HS-27A (cell line): ENCODE data around the gene TMEM95.
"Not testable (repeated sequence)": the region's sequence is repeated elsewhere in the genome, so short reads cannot be mapped to it uniquely, and the experiment has no call there.

Experiments
- DNase-seq: peaks from one replicate; pipeline ENCODE4 v3.0.0-alpha.2; 2012; ENCODE audit warnings: low read depth, missing footprints

TMEM95 gene

DNA sequence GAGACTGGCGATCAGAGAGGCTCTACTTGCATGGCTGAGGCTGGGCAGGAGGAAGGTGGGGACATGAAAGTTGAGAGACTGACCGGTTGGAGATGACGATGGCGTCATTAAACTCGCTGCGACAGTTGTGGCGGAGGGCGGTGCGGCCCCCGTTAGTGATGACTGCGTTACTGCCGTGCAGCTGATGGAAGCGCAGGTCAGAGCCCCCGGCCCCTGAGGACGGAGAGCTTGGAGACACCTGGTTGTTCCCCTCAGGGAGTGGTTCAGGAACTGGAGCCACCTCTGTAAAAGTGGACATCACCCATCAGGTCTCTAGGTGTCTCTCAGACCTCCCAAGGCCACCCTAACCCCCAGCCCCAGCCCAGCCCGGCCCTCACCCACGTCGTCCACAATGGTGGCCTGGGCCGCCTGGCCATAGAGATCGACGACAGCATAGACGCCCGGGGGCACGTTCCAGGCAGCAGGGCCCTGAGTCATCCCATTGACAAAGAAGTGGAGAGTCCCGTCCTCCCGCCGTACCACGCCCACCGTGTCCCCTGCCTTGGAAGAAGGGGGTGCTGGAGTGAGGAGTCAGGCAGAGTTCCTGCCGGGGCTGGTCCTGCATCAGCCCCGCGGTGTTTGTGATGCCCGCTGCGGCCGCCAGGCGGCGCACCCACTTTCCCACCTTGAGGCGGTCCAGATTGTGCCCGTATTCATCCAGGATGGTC lies 31.1 kb upstream of the TMEM95 start:
- DNase-seq = no peak

DNA sequence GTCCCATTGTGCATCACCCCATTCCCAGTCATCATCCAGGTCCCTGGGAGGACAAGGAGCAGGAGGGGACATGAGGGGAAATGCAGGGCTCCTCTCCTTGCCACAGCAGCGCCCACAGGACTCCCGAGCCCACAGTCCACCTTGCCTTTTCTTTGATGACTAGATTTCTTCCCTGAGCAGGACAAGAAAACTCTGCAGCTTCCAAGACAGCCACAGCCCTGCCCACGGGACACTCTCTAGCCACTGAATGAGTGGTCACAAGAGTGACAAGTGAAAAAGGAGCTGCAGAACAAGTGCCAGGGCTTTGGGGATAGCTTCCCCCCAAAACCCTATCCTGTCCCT lies 30.5 kb upstream of the TMEM95 start:
- no peak for DNase-seq

DNA sequence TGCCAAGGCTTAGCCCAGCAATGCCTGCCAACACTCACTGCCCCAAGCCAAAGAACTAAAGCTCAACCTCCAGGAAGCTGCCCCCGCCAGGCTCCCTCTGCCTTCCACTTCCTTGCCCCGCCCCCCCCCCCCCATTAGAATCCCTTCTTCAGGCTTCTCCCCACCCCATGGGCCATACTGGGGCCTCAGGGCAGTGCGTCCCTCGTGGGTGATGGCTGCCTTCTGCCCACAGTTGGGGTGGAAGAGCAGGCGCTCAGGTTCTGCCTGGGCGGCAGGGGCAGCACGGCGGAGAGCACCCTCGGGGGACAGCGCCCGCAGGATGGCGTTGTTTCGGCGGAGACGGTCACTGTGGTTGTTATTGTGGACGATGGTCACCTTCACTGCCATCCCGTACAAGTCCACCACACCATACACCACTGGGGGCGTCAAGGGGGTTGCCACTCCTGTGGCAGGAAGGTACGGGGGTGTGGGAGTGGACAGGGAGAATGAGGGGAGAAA lies 29.9 kb upstream of the TMEM95 start:
- DNase-seq = no peak

DNA sequence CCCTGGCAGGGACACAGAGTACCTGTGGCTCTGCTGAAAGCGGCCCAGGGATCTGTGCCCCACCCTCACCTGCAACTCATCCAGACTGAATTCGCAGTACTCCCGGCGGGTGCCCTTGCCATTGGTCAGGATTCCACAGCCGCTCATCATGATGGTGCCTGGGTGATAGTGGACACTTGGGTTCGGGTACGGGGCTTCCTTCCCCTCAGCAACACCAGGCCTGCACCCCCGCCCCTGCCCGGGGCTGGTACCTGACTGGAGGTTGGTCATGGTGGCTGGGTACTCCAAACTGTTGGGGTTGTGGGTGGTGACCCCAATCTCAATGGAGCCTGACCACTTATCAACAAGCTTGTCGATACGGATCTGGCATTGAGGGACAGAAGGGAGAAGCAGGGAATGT lies 28.8 kb upstream of the TMEM95 start:
- DNase-seq = no peak

DNA sequence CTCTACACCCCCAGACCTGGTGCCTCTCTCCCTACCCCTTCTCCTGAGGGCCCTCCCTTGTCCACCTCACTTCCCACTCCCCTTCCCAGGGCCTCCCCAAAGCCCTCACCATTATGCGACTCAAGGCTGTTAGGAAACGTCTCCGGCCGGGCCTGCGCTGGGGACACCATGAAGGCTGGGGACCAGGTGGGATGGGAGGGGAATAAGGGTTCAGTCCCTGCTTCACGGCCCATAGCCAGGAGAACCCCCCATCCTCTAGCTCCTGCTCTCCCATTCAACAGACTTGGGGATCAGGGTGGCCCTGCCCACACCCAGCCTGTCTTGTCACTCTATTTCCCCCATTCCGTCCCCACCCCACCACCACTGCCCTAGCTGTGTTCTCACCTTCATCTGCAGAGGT lies 27.9 kb upstream of the TMEM95 start:
- no peak for DNase-seq

DNA sequence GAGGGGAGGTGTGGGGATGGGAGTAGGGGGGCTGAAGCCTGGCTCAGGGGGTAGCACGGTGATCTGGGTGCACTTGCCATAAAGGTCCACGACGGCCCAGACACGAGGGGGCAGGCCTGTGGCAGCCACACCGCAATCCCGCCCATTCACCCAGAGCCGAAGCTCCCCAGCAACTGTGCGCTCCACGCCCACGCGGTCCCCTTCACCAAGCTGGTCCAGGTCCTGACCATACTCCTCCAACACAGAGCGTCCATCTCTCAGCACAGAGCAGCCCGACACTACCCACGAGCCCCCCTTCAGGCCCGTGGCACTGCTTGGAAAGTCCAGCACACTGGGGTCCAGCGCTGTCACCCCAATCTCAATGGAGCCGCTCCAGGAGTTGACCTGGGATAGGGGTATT lies 27.5 kb upstream of the TMEM95 start:
- no peak for DNase-seq

DNA sequence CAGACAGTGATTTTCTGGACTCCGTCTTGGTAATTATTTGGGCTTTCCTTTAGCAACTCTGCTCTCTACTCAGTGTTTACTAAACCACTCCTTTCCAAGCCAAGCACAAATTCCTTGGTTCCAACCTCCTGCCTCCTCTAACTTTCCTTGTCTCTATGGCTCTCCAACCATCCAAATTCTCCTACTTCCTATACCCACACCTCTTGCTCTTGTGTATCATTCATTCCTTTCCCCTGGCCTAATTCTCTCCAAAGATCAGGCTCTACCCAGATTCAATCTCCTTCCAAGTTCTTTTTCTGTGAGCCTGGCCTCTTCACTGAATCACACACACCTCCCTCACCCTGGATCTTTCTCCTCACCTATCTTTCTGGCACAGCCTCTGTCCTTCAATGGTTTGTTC lies 26.9 kb upstream of the TMEM95 start:
- DNase-seq = no peak

DNA sequence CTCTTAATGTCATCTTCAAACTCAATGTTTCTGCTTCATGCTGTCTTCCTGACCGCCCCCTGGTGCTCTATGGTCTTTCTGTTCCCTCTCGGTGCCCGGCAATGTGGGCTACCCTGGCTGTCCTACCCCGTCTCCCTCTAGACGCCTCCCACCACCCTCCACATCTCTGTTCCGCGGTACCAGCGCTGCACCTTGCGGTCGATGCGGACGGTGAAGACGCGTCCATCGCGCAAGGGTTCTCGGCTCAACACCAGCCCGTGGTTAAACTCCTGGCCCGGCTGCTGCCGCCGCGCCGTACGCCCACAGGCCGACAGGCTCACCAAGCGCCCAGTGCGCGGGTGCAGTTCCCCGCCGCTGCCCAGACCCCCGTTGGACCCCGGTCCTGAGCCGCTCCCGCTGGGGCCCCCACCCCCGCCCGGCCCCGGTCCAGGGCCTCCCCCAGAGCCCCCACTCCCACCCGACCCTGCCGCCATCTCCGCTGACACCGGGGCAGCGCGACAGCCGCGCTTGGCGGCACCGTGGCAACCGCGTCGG lies 26.0 kb upstream of the TMEM95 start, which contains the start of gene NEURL4:
Gene NEURL4 (minus strand): TSS at position 496 of the 534 bp plus-strand sequence. CDS start 23 bp downstream, at position 473.
- DNase-seq = no peak

DNA sequence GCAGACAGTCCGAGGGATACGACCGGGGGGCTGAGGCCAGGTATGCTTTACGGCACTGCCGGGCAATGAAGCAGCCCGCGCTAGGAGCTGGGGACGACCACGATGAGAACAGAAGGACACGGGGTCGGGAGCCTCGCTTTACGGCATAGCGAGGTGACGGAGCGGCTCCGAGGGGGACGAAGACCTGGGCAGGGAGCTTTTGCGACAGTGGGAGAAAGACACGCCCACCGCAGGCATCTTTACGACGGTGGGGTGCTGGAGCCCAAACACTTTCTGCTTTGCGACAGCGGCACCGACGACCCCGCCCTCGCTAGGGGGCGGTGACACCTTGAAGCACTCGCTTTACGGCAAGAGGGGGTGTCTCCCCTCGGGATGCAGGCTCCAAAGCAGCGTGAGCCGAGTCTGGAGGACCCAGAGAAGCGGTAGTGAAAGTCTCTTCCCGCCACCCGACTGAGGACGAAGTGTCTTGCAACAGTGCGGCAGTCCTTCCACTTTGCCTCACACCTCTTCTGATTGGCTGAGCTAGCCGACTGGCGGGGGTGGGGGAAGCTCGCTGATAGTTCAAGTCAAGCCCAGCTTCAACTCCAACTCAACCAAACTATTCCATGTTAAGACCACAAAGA lies 25.5 kb upstream of the TMEM95 start:
- DNase-seq = peak; percentile 87

DNA sequence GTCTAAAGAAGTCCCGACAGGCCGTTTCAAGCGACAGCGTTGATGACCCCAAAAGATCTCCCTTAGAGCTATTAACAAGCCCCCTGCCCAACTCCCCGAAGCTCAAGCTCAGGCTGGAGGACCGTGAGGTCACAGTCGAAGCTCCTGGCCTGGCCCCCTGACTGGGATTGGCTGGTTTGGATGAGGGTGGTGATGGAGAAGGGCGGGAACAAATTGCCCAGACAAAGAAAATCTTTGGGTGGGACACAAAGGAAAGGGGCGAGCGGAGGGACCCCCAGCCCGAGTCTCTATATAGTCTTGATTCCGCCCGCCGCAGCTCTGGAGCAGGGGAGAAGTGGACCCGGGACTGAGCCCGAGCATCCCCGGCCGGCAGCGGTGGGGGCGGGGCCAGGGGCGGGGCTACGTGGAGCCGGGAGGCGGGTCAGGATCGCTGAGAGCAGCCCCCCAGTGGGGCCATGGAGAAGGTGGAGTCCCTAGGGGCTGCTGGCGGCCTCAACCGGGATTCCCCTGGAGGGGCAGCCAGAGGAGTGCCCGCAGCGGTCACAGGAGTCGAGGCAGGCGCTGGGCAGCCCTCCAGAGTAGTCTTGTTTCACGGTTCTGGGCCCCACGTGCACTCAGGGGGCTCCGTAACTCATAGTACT lies 24.8 kb upstream of the TMEM95 start:
- peak; percentile 55 for DNase-seq

DNA sequence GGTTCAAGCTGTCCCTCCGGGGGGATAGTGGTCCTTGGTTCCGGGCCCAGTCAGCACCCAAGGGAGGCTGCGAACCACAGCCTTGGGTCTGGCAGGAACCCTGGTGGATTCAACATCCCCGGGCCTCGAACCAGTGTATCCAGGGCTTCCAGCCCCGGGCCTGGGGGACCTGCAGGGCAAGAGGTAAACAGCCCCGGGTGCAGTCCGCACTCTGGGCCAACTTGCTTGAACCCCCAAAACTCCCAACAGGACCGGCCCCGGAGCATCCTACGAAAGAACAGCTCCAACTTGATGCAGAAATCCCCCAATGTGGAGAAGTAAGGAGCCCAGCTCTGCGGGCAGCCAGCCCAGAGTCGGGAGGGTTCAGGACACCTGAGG lies 24.3 kb upstream of the TMEM95 start:
- DNase-seq = no peak

DNA sequence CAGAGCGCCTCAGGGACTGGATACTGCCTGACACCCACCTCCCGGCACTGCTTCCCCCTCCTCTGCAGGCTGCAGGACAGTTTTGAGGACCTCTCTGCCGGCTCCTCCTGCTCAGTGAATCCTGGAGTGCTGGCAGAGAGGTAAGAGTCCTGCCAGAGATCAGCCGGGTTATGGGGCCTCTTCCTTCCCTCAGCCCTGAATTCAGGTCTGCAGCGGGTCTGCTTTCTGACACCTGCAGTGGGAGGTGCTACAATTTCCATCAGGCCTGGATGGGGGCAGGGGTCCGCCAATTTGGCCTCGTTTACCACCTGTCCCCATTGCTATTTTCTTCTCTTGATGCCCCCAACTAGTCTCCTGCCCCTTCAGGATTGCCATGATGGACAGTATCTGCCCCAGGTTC lies 22.8 kb upstream of the TMEM95 start:
- DNase-seq = no peak

DNA sequence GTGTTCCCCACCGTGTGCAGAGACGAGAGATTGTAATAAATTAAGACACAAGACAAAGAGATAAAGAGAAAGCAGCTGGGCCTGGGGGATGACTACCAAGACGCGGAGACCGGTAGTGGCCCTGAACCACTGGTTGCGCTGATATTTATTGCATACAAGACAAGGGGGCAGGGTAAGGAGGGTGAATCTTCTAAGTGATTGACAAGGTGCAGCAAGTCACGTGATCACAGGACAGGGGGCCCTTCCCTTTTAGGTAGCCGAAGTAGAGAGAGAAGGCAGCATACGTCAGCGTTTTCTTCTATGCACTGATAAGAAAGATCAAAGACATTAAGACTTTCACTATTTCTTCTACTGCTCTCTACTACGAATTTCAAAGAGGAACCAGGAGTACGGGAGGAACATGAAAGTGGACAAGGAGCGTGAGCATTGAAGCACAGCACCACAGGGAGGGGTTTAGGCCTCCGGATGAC lies 22.3 kb upstream of the TMEM95 start:
- DNase-seq = not testable (repeated sequence)

DNA sequence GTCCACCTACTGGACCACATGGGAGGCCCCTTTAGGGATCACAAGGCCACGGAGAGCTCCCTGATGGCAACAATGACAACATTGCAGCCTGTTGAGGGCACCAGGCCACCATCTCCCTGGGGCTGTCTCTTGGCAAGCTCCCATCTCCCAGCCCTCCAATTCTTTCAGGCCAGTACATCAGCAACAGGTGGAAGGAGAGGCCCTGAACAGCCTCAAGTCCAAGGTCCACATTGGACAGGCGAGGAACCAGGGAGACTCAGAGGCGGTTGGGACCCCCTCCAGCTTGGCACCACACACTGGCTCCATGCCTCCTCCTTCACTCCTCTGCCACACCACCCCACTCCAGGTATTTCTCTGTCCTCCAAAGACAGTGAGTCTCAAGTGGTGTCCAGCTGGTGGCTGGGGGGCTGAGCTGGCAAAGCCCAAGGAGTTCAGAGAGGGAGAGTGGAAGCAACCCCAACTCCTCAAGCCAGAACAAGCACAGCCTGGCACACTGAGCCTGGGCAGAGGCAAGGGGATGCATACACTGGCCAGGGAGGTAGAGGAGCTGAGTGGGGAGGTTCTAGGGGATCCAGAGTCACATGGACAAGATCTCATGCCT lies 19.9 kb upstream of the TMEM95 start:
- no peak for DNase-seq

DNA sequence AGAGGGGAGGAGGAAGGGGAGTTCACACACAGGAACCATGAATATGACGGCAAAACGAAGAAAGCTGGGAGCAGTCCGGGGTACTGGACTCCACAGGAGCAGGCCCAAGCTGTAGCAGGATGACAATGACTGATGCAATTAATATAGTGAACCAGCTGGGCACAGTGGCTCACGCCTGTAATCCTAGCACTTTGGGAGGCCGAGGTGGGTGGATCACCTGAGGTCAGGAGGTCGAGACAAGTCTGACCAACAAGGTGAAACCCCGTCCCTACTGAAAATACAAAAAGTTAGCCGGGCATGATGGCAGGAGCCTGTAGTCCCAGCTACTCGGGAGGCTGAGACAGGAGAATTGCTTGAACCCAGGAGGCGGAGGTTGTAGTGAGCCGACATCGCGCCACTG lies 19.2 kb upstream of the TMEM95 start:
- not testable (repeated sequence) for DNase-seq

DNA sequence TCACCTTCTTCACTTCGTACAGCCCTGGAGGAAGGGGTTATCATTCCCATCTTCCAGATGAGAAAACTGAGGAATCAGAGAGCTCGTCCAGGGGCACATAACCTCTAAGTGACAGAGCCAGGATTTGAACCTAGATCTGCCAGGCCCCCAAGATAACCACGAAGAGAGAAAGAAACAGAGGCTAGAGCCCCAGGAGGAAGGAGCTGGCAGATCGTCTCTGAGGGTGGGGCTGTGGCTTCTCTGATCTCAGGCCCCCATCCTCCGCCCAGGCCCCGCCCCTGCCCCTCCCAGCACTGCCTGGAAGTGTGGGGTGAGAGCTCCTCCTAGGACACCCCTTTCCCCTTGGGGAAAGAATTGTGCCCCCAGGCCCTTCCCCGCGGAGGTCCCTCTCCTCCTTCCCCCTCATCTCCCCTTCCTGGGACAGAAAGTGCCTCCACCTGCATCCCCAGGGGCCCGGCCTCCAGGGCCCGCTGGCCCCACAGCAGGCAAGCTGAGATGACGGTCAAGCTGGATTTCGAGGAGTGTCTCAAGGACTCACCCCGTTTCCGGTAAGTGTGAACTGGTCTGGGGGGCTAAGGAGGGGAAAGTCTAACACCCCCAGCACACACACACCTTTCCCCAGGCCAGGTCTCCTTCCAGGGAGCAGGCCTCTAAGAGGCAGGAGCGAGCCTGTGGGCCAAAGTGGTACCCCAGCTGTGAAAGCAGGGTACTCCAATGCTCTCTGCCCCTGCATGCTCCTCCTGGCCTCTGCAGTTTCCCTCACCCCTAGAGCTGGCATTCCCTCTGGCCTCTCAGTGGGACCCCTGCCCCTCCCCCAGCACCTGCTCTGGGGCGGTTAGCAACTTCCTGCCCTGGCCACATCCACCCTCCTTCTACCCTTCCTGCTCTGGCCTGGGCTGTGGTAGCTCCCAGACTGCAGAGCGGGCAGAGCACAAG lies 18.4 kb upstream of the TMEM95 start, which contains the start of gene ACAP1:
Gene ACAP1 (plus strand): TSS at position 290 of the 936 bp plus-strand sequence. CDS start 206 bp downstream, at position 496.
- no peak for DNase-seq

DNA sequence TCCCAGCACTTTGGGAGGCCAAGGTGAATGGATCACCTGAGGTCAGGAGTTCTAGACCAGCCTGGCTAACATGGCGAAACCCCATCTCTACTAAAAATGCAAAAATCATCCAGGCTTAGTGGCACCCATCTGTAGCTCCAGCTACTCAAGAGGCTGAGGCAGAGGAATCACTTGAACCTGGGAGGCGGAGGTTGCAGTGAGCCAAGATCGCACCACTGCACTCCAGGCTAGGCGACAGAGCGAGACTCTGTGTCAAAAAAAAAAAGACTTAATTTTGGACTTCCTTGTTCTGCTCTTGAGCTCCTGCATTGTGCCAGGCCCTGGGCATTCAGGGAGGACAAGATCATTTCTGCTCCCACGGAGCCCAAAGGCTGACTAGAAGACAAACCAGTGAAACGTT lies 17.4 kb upstream of the TMEM95 start:
- not testable (repeated sequence) for DNase-seq

DNA sequence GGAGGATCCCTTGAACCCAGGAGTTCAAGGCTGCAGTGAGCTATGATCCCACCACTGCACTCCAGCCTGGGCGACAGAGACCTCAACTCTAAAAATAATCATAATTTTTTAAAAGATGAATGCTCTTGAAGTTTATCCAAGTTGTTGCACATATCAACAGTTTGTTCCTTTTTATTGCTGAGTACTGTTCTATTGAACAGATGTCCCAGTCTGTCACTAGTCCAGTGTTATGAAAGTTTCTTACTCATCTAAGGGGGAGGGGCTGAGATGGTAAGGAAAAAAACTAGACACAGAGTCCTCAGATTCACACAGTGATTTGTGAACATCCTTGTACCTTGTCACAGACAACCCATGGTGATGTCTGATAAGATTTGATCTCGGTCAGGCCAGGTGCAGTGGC lies 14.8 kb upstream of the TMEM95 start:
- DNase-seq = no peak

DNA sequence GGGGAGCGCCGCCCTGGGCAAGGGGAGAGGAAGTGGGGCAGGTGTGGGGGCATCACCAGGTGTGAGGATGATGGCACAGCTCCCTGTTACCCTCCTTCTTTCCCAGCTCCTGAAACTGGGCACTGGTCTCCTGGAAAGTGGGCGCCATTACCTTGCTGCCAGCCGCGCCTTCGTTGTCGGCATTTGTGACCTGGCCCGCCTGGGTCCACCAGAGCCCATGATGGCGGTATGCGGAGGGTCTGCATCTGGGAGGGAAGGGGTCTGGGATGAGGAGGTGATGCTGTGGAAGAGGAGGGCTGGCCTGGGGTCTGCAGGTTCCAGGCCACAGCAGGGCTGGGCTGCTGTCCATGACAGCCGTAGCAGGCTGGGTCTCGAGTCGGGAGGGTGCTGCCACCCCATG lies 13.1 kb upstream of the TMEM95 start:
- DNase-seq = no peak

DNA sequence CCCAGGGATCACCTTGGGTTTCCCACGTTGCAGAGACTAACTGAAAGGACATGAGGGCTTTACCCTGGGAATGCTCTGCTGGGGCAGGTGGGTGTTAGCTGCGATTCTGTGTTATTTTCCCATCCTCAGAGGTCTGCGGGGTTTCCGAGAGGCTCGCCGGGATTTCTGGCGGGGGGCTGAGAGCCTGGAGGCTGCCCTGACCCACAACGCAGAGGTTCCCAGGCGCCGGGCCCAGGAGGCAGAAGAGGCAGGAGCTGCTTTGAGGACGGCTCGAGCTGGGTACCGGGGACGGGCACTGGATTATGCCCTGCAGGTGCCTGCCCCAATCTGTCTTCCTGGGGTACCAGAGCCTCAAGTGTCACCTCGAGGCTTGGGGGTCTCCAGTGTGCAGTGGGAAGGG lies 11.7 kb upstream of the TMEM95 start:
- DNase-seq = no peak
